ENCODE measurements around the gene B4GALT6. TPM values are rescaled to one million over a fixed set of nuclear protein-coding genes. Genes with fewer than 3 reads are reported as not detected.
A peak's percentile ranks its signal among the peaks of the same experiment; 100 is the strongest.
"Not testable (repeated sequence)": the region's sequence is repeated elsewhere in the genome, so short reads cannot be mapped to it uniquely, and the experiment has no call there.

B4GALT6 gene
- 3.1 and 3.8 TPM in 2 replicates for total RNA-seq

DNA sequence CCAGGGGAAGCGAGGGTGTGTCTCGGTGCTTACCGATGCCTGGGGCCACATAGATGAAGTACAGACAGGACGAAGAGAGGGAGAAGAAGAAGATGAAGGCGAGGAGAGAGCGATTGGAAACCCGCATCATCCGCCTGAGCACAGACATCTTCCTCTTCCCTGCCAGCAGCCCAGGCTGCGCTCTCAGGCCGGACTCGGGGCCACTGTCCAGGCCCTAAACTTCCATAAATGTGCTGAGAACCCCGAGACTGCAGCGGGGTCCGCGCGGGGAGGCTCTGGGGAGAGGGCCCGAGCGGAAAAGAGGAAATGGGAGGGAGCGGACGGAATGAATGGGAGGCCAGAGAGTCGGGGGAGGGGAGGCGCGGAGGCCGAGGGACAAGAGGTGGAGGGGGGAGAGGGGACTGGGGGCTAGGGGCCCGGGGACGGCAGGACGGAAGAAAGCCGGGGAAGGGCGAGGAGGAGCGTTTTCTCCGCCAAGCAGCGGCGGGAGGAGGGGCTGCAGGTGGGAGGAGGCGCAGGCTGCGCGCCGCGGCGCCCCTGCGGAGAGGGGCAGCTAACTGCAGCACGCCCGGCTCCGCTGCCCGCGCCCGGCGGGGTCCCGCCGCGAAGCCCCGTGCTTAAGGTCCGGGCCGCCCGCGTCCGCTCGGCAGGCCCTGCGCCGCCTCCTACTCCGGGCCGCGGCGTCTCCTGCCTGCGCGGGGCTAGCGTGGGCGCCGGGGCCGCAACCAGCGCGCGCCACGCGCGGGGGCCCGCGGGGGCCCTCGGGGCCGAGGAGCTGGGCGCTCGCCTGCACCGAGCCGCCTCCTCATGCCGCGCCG lies at the start of gene B4GALT6:
B4GALT6 (minus strand) TSS at position 303 of the 818 bp plus-strand sequence; CDS start at position 148, 155 bp downstream.
- peaks cover 17% of the 10 kb centered on the region for H3K4me1 Mint-ChIP-seq
- H3K36me3 Mint-ChIP-seq (ENCODE audit: low read depth) = peaks cover 3% of the 10 kb centered on the region
- POLR2A ChIA-PET = no interaction called here
- CTCF ChIA-PET = interaction anchor here (0.6 to 1.0 kb wide), 4 partner anchors 20 to 128 kb away, joined by 3 read pairs; no protein-coding TSS in a partner anchor
- no peak for TF ChIP-seq CTCF (IDR thresholded peaks at IDR 0.05)
- H3K4me3 Mint-ChIP-seq = peak within 1 kb of the TSS; percentile 89
- H3K9me3 Mint-ChIP-seq = no peaks in the 10 kb centered on the region
- intact Hi-C loops (cut with micrococcal nuclease) = loop anchor here (1.0 to 10.0 kb wide), 5 partner anchors 26 to 408 kb away; partner anchors contain the start of gene TRAPPC8
- DNase-seq (peak; percentile 18), ATAC-seq (ENCODE audit: low read depth) (peak; percentile 38)
- peaks cover 24% of the 10 kb centered on the region for H3K27me3 Mint-ChIP-seq
- no peak within 1 kb of the TSS for H3K27ac Mint-ChIP-seq

DNA sequence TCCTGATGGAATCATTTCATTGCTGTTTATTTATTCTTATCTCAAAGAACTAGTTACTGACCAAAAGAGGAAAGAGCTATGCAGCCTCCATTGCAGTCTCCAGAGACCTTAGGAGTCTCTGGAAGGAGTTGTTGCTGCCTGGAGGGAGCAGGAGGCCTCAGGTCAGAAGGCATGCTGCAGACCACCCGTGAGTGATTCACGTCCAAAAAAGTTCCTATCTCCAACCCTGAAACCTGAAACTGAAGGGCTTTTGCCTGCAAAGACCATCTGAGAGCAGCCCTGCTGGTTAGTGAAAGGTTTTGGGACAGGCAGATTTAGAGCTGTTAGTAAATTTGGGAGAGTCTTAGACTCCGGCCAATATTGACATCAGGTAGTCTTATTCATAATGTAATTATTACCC lies 47.2 kb upstream of the B4GALT6 start:
- intact Hi-C loops (cut with micrococcal nuclease) = no loop called here
- H3K4me3 Mint-ChIP-seq = no peak overlapping the region
- no peak for TF ChIP-seq CTCF (IDR thresholded peaks at IDR 0.05)
- H3K27me3 Mint-ChIP-seq = peaks cover 9% of the 10 kb centered on the region
- no peak overlapping the region for H3K27ac Mint-ChIP-seq
- ATAC-seq (ENCODE audit: low read depth) (no peak), DNase-seq (no peak)
- POLR2A ChIA-PET = interaction anchor here (0.6 kb wide), 1 partner anchor 157 kb away, joined by 13 read pairs; no protein-coding TSS in a partner anchor
- CTCF ChIA-PET = interaction anchor here (1.9 kb wide), 1 partner anchor 9 kb away, joined by 4 read pairs; no protein-coding TSS in a partner anchor
- no peaks in the 10 kb centered on the region for H3K36me3 Mint-ChIP-seq (ENCODE audit: low read depth)
- no peaks in the 10 kb centered on the region for H3K4me1 Mint-ChIP-seq
- H3K9me3 Mint-ChIP-seq = no peaks in the 10 kb centered on the region

DNA sequence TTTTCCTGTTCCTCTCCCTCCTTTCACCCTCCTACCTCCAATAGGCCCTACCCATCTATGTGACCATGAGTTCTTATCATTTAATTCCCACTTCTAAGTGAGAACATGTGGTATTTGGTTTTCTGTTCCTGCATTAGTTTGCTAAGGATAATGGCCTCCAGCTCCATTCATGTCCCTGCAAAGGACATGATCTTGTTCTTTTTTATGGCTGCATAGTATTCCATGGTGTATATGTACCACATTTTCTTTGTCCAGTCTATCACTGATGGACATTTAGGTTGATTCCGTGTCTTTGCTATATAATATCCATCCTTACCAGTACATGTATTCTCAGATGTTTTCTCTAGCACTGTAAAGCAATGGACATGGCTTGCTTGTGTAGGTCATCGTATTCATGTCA lies 44.8 kb upstream of the B4GALT6 start:
- CTCF ChIA-PET; DNase-seq; ATAC-seq (ENCODE audit: low read depth); H3K4me1 Mint-ChIP-seq; intact Hi-C loops (cut with micrococcal nuclease); H3K9me3 Mint-ChIP-seq; H3K36me3 Mint-ChIP-seq (ENCODE audit: low read depth); H3K4me3 Mint-ChIP-seq; POLR2A ChIA-PET; H3K27ac Mint-ChIP-seq: not testable (repeated sequence)
- peaks cover 19% of the 10 kb centered on the region for H3K27me3 Mint-ChIP-seq

GRCh38 chr18:31723990-31724711 lies 39.8 kb upstream of the B4GALT6 start:
- no peak for DNase-seq
- Mint-ChIP-seq H3K27me3 (peaks cover 26% of the 10 kb centered on the region), H3K9me3 (peaks cover 6% of the 10 kb centered on the region), H3K4me3 (peak overlapping the region; percentile 69), H3K27ac (no peak overlapping the region), H3K4me1 (peaks cover 7% of the 10 kb centered on the region), H3K36me3 (ENCODE audit: low read depth) (no peaks in the 10 kb centered on the region)
- POLR2A ChIA-PET = no interaction called here
- intact Hi-C loops (cut with micrococcal nuclease) = loop anchor here (5.0 kb wide), 2 partner anchors 42 to 112 kb away; partner anchors contain the start of gene B4GALT6
- CTCF ChIA-PET = interaction anchor here (1.1 to 7.1 kb wide), 2 partner anchors 18 to 168 kb away, joined by 3 to 74 read pairs; no protein-coding TSS in a partner anchor
- no peak for TF ChIP-seq CTCF (IDR thresholded peaks at IDR 0.05)
- no peak for ATAC-seq (ENCODE audit: low read depth)

DNA sequence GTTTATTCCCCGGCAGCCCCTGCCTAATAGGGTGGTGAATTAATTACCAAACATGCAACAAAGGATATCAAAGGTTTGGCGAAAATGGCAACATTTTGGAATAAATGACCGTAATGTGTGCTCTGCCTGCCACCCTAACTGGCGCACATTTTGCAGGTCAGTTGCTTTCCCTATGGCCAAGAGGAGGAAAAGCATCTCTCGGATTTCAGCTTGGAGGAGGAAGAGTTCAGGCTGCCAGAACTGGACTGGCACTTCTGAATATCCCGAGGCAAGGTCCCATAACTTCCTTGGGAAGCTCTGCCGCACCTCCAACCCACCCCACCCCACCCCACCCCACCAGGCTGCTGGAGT lies 39.2 kb upstream of the B4GALT6 start:
- H3K4me3 Mint-ChIP-seq = no peak overlapping the region
- H3K27me3 Mint-ChIP-seq = peaks cover 26% of the 10 kb centered on the region
- DNase-seq (no peak), ATAC-seq (ENCODE audit: low read depth) (no peak)
- POLR2A ChIA-PET = no interaction called here
- intact Hi-C loops (cut with micrococcal nuclease) = loop anchor here (5.0 kb wide), 2 partner anchors 41 to 111 kb away; partner anchors contain the start of gene B4GALT6
- H3K36me3 Mint-ChIP-seq (ENCODE audit: low read depth) = no peaks in the 10 kb centered on the region
- H3K27ac Mint-ChIP-seq = no peak overlapping the region
- CTCF ChIA-PET = interaction anchor here (0.9 to 7.1 kb wide), 5 partner anchors 15 to 174 kb away, joined by 3 to 74 read pairs (median 6); no protein-coding TSS in a partner anchor
- TF ChIP-seq CTCF (IDR thresholded peaks at IDR 0.05) = no peak
- H3K4me1 Mint-ChIP-seq = peaks cover 7% of the 10 kb centered on the region
- H3K9me3 Mint-ChIP-seq = peaks cover 10% of the 10 kb centered on the region

Data from activated B cell treated with CpG ODN at 0.5 μM for 24 hours (primary cell).